Lung (tissue), 12 donors: ENCODE measurements around the gene INSM1. TPM values are rescaled to one million over a fixed set of nuclear protein-coding genes. Genes with fewer than 3 reads are reported as not detected.
A peak's percentile ranks its signal among the peaks of the same experiment; 100 is the strongest.

Source experiments
- ATAC-seq: fragments of 200-7000 bp; cut with Tn5 transposase; one replicate; pipeline ENCODE4 v1.9.1; 2020; ENCODE audit warnings: moderate number of reproducible peaks; ENCODE audit not compliant: insufficient read depth, low FRiP score
- DNase-seq, 3 donors: peaks; one replicate each; pipeline ENCODE4 v3.0.0-alpha.2; 2013 to 2017
- H3K27ac ChIP-seq, 2 donors: one replicate each; pipeline ENCODE4 v1.5.1; 2013; ENCODE audit warnings: mild to moderate bottlenecking in 2 of 2, moderate library complexity in 2 of 2, control low read depth in 1 of 2, inconsistent platforms in 1 of 2, low read depth in 1 of 2, low read length in 1 of 2
- H3K27me3 ChIP-seq, 3 donors: one replicate each; pipeline ENCODE4 v1.5.1; 2013; ENCODE audit warnings: low read length in 2 of 3; ENCODE audit not compliant: control insufficient read depth in 3 of 3, insufficient read depth in 3 of 3
- H3K36me3 ChIP-seq, 4 donors: one replicate each; pipeline ENCODE4 v1.5.1; 2013; ENCODE audit warnings: low read length in 4 of 4, mild to moderate bottlenecking in 1 of 4, moderate library complexity in 1 of 4; ENCODE audit not compliant: control insufficient read depth in 4 of 4, insufficient read depth in 4 of 4
- H3K4me1 ChIP-seq, 5 donors: one replicate each; pipeline ENCODE4 v1.5.1; 2013; ENCODE audit warnings: low read length in 5 of 5, mild to moderate bottlenecking in 2 of 5, moderate library complexity in 1 of 5; ENCODE audit not compliant: control insufficient read depth in 5 of 5, insufficient read depth in 5 of 5
- H3K4me3 ChIP-seq: one replicate; pipeline ENCODE4 v1.5.1; 2013; ENCODE audit warnings: mild to moderate bottlenecking, control low read depth, moderate library complexity
- H3K9ac ChIP-seq, 2 donors: one replicate each; pipeline ENCODE4 v1.5.1; 2013; ENCODE audit warnings: low read length in 2 of 2, control low read depth in 1 of 2; ENCODE audit not compliant: insufficient read depth in 1 of 2
- H3K9me3 ChIP-seq, 4 donors: one replicate each; pipeline ENCODE4 v1.5.1; 2013; ENCODE audit warnings: low read length in 3 of 4, mild to moderate bottlenecking in 1 of 4, moderate library complexity in 1 of 4; ENCODE audit not compliant: control insufficient read depth in 4 of 4, insufficient read depth in 3 of 4
- WGBS, 2 donors: extraction: QIAGEN DNeasy Blood & Tissue Kit; methylation state at CpG; one replicate each; pipeline ENCODE4 v1.1.7; 2013; 5-methylcytosine and 5-hydroxymethylcytosine counted together
- polyA plus RNA-seq, 2 donors: library from polyadenylated mRNA; stranded (reverse); fragments of 200-250 nt; gene quantifications; one replicate each; pipeline ENCODE4 v1.2.1, GENCODE V29; 2013
- total RNA-seq, 2 donors: library from RNA; depleted of rRNA in 1 of 2; stranded (reverse); fragments of >200 nt in 1 of 2; gene quantifications; one replicate each; pipeline ENCODE4 v1.2.1, GENCODE V29; 2014 to 2021
- TF ChIP-seq, protein P1 (sequence below): IDR thresholded peaks from 2 replicates; pipeline ENCODE4 v1.5.1; 2012; ENCODE audit warnings: mild to moderate bottlenecking; ENCODE audit errors: control extremely low read depth, extremely low read depth
- donor health status: control.
- donor health status: control.
- donor health status: Bipolar disorder and iron deficiency.
- donor health status: healthy.
- donor health status: DM: yes; HTN: yes; CAD: no.

The INSM1 gene
- total and polyA plus RNA-seq, 4 donors: 0.04 to 0.18 (median 0.08) TPM

DNA sequence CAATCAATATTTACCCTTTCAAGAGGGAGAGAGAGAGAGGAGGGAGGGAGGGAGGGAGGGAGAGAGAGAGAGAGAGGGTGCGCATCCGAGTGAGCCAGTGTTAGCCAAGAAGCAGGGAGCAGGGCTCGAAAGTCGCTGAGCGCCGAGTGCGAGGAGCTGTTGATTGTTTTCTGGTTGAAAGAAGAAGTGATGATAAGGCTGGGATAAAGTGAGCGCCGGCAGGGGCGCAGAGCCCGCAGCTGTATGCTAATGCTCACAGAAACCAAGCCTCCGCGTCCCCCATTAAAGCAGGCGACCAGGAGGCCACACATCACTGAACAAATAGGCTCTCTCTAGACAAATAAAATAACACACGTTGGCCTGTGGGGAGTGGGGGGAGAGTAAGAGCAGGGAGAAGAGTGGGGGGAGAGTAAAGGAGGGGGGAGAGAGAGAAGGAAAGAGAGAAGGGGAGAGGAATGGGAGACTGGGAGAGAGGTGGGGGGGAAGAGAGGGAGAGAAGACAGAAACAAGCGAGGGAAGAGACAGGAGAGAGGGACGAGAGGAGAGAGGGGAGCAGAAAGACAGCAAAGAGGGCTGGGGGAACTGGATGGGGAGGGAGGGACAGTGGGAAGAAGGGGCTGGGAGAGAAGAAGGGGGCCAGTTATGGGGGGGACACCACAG, 5.0 kb upstream of the INSM1 start:
- no peak overlapping the region for H3K4me3 ChIP-seq
- no peak overlapping the region for H3K27ac ChIP-seq
- H3K9me3 ChIP-seq: no peaks in the 10 kb centered on the region
- ATAC-seq (no peak), DNase-seq (peak; percentile 36 to 45 (median 39))
- 3 to 4% methylated on average over 17 of the region's 17 CpGs for WGBS, 2 donors
- peaks cover 30 to 79% (median 61%) of the 10 kb centered on the region in 3 donors for H3K27me3 ChIP-seq
- peaks cover 0 to 15% (median 0%) of the 10 kb centered on the region in 5 donors for H3K4me1 ChIP-seq
- H3K36me3 ChIP-seq: no peaks in the 10 kb centered on the region
- no peak overlapping the region for H3K9ac ChIP-seq
- TF ChIP-seq, protein P1, sequence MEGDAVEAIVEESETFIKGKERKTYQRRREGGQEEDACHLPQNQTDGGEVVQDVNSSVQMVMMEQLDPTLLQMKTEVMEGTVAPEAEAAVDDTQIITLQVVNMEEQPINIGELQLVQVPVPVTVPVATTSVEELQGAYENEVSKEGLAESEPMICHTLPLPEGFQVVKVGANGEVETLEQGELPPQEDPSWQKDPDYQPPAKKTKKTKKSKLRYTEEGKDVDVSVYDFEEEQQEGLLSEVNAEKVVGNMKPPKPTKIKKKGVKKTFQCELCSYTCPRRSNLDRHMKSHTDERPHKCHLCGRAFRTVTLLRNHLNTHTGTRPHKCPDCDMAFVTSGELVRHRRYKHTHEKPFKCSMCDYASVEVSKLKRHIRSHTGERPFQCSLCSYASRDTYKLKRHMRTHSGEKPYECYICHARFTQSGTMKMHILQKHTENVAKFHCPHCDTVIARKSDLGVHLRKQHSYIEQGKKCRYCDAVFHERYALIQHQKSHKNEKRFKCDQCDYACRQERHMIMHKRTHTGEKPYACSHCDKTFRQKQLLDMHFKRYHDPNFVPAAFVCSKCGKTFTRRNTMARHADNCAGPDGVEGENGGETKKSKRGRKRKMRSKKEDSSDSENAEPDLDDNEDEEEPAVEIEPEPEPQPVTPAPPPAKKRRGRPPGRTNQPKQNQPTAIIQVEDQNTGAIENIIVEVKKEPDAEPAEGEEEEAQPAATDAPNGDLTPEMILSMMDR: no peak

DNA sequence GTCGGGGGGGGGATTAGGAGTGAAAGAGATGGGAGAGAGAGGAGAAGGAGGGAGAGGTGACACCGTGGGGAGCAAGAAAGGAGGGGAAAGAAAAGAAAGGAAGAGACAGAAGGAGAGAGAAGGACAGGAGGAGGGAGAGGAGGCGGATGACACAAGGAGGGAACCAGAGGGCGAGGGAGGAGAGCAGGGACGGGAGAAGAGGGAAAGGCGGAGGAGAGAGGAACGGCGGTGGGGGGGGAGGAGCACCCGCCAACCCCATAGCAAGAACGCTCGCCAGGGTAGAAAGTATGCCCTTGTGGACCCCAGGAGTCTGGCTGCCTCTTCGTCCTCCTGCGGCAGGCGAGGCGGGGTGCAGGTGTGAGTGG, 4.5 kb upstream of the INSM1 start:
- WGBS, 2 donors: 5 to 7% methylated on average over 11 to 15 of the region's 15 CpGs
- no peak overlapping the region for H3K27ac ChIP-seq
- no peak overlapping the region for H3K4me3 ChIP-seq
- no peak for ATAC-seq
- no peaks in the 10 kb centered on the region for H3K36me3 ChIP-seq
- H3K27me3 ChIP-seq: peaks cover 34 to 78% (median 60%) of the 10 kb centered on the region in 3 donors
- peaks cover 0 to 19% (median 3%) of the 10 kb centered on the region in 5 donors for H3K4me1 ChIP-seq
- TF ChIP-seq, protein P1: no peak
- H3K9ac ChIP-seq: no peak overlapping the region
- DNase-seq: no peak
- H3K9me3 ChIP-seq: no peaks in the 10 kb centered on the region

DNA sequence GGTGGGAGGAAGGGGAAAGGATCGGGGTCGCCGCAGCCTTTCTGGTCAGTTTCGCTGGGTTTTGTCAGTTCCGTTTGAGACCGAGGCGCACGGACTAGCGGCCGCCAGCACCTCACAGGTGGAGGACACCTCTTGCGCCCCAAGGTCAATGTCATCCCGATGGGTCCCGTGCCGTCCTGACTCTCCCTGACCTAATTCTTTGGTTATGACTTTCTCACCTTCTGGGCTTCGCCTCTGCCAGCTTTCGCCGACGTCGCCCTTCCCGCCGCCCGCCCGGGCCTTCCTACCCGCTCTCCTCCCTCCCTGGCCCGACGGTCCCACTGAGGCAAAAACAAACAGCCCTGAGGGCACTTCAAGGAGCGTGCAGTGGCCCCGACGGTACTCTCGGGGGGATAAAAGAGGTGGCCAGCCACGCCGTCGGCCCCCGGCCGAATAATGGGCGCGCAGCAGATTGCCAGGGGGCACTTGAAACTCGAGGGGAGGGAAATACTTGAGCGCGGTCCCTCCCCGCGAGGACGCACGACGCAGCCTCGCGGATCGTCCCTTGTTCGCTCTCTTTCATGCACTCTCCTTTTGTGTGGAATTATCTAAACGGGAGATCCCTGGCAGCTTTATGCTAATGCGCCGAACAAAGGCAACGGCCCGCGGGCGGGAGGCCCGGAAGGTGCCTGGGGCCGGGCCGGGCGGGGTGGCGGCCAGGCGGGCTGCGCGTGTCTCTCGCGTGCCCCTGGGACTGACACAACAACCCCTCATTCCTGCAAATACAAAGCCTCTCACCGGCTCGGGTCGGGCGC, 3.9 kb upstream of the INSM1 start:
- DNase-seq (no peak), ATAC-seq (no peak)
- TF ChIP-seq, protein P1: no peak
- Histone ChIP-seq H3K36me3 (no peaks in the 10 kb centered on the region), H3K9ac (no peak overlapping the region), H3K9me3 (peaks cover 0 to 2% (median 0%) of the 10 kb centered on the region in 4 donors), H3K27ac (no peak overlapping the region), H3K4me1 (peaks cover 0 to 23% (median 3%) of the 10 kb centered on the region in 5 donors), H3K4me3 (no peak overlapping the region), H3K27me3 (peaks cover 40 to 73% (median 58%) of the 10 kb centered on the region in 3 donors)
- 3 to 4% methylated on average over 66 to 70 of the region's 70 CpGs for WGBS, 2 donors
